WTC11 (cell line): ENCODE results near the gene EMC9. TPM values are rescaled to one million over a fixed set of nuclear protein-coding genes. Genes with fewer than 3 reads are reported as not detected.

Experiments used
- ATAC-seq: fragments of 200-7000 bp; cut with Tn5 transposase; 2 replicates; pipeline ENCODE4 v1.10.0; 2021; ENCODE audit warnings: mild to moderate bottlenecking, moderate library complexity
- CTCF ChIA-PET: fragments of 300-600 bp; sonication (Branson Sonifier 250); formaldehyde crosslinking; loops from one replicate; lab custom pipeline; 2021; ENCODE audit warnings: antibody characterized with exemption; lab: Charles Lee
- POLR2A ChIA-PET: fragments of 350-600 bp; sonication (Branson Sonifier 250); formaldehyde crosslinking; loops from one replicate; lab custom pipeline; 2021; ENCODE audit warnings: antibody characterized with exemption; lab: Charles Lee
- DNase-seq: peaks from one replicate; pipeline ENCODE4 v3.0.0; 2021; ENCODE audit warnings: low spot score
- H3K27ac Mint-ChIP-seq: 2 replicates; pipeline ENCODE4 v1.8.0; 2021; ENCODE audit warnings: mixed read lengths
- H3K27me3 Mint-ChIP-seq: 2 replicates; pipeline ENCODE4 v1.8.0; 2021; ENCODE audit warnings: low read depth, mild to moderate bottlenecking, moderate library complexity, mixed read lengths
- H3K36me3 Mint-ChIP-seq: 2 replicates; pipeline ENCODE4 v1.8.0; 2021; ENCODE audit warnings: mixed read lengths
- H3K4me1 Mint-ChIP-seq: 2 replicates; pipeline ENCODE4 v1.8.0; 2022; ENCODE audit warnings: mixed read lengths
- H3K4me3 Mint-ChIP-seq: 2 replicates; pipeline ENCODE4 v1.8.0; 2021; ENCODE audit warnings: mild to moderate bottlenecking, moderate library complexity, mixed read lengths
- H3K9me3 Mint-ChIP-seq: 2 replicates; pipeline ENCODE4 v1.8.0; 2021; ENCODE audit warnings: mixed read lengths
- GTF2I ChIP-seq: fragments of 250-450 bp; sonication (Bioruptor Pico); conservative IDR thresholded peaks from 2 replicates; pipeline ENCODE4 v1.4.0; 2021; ENCODE audit warnings: mild to moderate bottlenecking
- MXD4 ChIP-seq: fragments of 250-450 bp; sonication (Bioruptor Pico); IDR thresholded peaks from 2 replicates; pipeline ENCODE4 v1.8.0; 2021; ENCODE audit warnings: mild to moderate bottlenecking, moderate library complexity, borderline replicate concordance
- RORB ChIP-seq: fragments of 250-450 bp; sonication (Bioruptor Pico); IDR thresholded peaks from 2 replicates; pipeline ENCODE4 v1.9.0; 2021; ENCODE audit warnings: mild to moderate bottlenecking
- SMAD3 ChIP-seq: sonication (generic); formaldehyde crosslinking; IDR thresholded peaks from 2 replicates; pipeline ENCODE4 v1.8.0; 2022; ENCODE audit warnings: missing genetic modification reagents, mild to moderate bottlenecking, borderline replicate concordance
- USF2 ChIP-seq: sonication (generic); formaldehyde crosslinking; IDR thresholded peaks from 2 replicates; pipeline ENCODE4 v1.8.1; 2023; ENCODE audit warnings: mild to moderate bottlenecking, missing genetic modification reagents, moderate library complexity
- ZNF232 ChIP-seq: sonication (generic); formaldehyde crosslinking; IDR thresholded peaks from 2 replicates; pipeline ENCODE4 v1.8.0; 2022; ENCODE audit warnings: mild to moderate bottlenecking, missing genetic modification reagents
- ZNF317 ChIP-seq: sonication (generic); formaldehyde crosslinking; IDR thresholded peaks from 2 replicates; pipeline ENCODE4 v1.8.1; 2023; ENCODE audit warnings: low read depth, mild to moderate bottlenecking, moderate library complexity, missing genetic modification reagents, borderline replicate concordance
- ZNF425 ChIP-seq: fragments of 250-450 bp; sonication (Bioruptor Pico); conservative IDR thresholded peaks from 2 replicates; pipeline ENCODE4 v1.9.0; 2021; ENCODE audit warnings: mild to moderate bottlenecking
- total RNA-seq: library from RNA; stranded (reverse); gene quantifications from 3 replicates; pipeline ENCODE4 v1.2.3, GENCODE V29; 2021
- TF ChIP-seq, protein P1 (sequence below): sonication (generic); formaldehyde crosslinking; conservative IDR thresholded peaks from 2 replicates; pipeline ENCODE4 v1.8.1; 2023; ENCODE audit warnings: mild to moderate bottlenecking, low read depth, missing genetic modification reagents, moderate library complexity
- TF ChIP-seq, protein P2 (sequence below): fragments of 250-450 bp; sonication (Bioruptor Pico); IDR thresholded peaks from 2 replicates; pipeline ENCODE4 v1.9.0; 2021; ENCODE audit warnings: moderate library complexity, mild to moderate bottlenecking, inconsistent platforms, borderline replicate concordance
- TF ChIP-seq, protein P3 (sequence below): fragments of 250-450 bp; sonication (Bioruptor Pico); IDR thresholded peaks from 2 replicates; pipeline ENCODE4 v1.9.0; 2021; ENCODE audit warnings: mild to moderate bottlenecking, borderline replicate concordance
- TF ChIP-seq, protein P4 (sequence below): sonication (generic); formaldehyde crosslinking; IDR thresholded peaks from 2 replicates; pipeline ENCODE4 v1.8.1; 2023; ENCODE audit warnings: mild to moderate bottlenecking, missing genetic modification reagents, moderate library complexity
- TF ChIP-seq, protein P5 (sequence below): sonication (generic); formaldehyde crosslinking; IDR thresholded peaks from 2 replicates; pipeline ENCODE4 v1.8.1; 2022; ENCODE audit warnings: mild to moderate bottlenecking, missing genetic modification reagents, moderate library complexity, borderline replicate concordance

The EMC9 gene
- total RNA-seq, 1 experiment from 2014 or later: 44.4 TPM

GRCh38 chr14:24127673-24128072, 13.7 kb downstream of the EMC9 start:
- ATAC-seq (no peak), DNase-seq (no peak)
- peaks cover 8% of the 10 kb centered on the region; the same call in 1 of the 2 replicates for H3K36me3 Mint-ChIP-seq
- no peaks in the 10 kb centered on the region for H3K27me3 Mint-ChIP-seq
- peaks cover 4% of the 10 kb centered on the region for H3K4me1 Mint-ChIP-seq
- TF ChIP-seq, protein P1, sequence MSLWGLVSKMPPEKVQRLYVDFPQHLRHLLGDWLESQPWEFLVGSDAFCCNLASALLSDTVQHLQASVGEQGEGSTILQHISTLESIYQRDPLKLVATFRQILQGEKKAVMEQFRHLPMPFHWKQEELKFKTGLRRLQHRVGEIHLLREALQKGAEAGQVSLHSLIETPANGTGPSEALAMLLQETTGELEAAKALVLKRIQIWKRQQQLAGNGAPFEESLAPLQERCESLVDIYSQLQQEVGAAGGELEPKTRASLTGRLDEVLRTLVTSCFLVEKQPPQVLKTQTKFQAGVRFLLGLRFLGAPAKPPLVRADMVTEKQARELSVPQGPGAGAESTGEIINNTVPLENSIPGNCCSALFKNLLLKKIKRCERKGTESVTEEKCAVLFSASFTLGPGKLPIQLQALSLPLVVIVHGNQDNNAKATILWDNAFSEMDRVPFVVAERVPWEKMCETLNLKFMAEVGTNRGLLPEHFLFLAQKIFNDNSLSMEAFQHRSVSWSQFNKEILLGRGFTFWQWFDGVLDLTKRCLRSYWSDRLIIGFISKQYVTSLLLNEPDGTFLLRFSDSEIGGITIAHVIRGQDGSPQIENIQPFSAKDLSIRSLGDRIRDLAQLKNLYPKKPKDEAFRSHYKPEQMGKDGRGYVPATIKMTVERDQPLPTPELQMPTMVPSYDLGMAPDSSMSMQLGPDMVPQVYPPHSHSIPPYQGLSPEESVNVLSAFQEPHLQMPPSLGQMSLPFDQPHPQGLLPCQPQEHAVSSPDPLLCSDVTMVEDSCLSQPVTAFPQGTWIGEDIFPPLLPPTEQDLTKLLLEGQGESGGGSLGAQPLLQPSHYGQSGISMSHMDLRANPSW: no peak
- no peak for TF ChIP-seq RORB (CRISPR knock-in tag)
- TF ChIP-seq, protein P2, sequence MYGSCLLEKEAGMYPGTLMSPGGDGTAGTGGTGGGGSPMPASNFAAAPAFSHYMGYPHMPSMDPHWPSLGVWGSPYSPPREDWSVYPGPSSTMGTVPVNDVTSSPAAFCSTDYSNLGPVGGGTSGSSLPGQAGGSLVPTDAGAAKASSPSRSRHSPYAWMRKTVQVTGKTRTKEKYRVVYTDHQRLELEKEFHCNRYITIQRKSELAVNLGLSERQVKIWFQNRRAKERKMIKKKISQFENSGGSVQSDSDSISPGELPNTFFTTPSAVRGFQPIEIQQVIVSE (CRISPR knock-in tag): no peak
- ChIA-PET POLR2A (interaction anchor here (0.7 to 1.8 kb wide), 4 partner anchors 8 to 143 kb away, joined by 3 to 6 read pairs (median 3); partner anchors contain the start of genes DCAF11, IRF9, NRL and PSME1), CTCF (interaction anchor here (0.6 to 1.6 kb wide), 4 partner anchors 8 to 649 kb away, joined by 3 to 4 read pairs (median 4); partner anchors contain the start of genes IRF9 and PSME1)
- no peak overlapping the region for H3K27ac Mint-ChIP-seq
- no peaks in the 10 kb centered on the region for H3K9me3 Mint-ChIP-seq
- H3K4me3 Mint-ChIP-seq: no peak overlapping the region

- H3K4me3 Mint-ChIP-seq: no peak overlapping the region
- no peak for TF ChIP-seq ZNF317 (CRISPR knock-in tag)
- no peak for TF ChIP-seq ZNF425 (CRISPR knock-in tag)
- TF ChIP-seq GTF2I (CRISPR knock-in tag): no peak
- TF ChIP-seq SMAD3 (CRISPR knock-in tag): no peak
- TF ChIP-seq, protein P3, sequence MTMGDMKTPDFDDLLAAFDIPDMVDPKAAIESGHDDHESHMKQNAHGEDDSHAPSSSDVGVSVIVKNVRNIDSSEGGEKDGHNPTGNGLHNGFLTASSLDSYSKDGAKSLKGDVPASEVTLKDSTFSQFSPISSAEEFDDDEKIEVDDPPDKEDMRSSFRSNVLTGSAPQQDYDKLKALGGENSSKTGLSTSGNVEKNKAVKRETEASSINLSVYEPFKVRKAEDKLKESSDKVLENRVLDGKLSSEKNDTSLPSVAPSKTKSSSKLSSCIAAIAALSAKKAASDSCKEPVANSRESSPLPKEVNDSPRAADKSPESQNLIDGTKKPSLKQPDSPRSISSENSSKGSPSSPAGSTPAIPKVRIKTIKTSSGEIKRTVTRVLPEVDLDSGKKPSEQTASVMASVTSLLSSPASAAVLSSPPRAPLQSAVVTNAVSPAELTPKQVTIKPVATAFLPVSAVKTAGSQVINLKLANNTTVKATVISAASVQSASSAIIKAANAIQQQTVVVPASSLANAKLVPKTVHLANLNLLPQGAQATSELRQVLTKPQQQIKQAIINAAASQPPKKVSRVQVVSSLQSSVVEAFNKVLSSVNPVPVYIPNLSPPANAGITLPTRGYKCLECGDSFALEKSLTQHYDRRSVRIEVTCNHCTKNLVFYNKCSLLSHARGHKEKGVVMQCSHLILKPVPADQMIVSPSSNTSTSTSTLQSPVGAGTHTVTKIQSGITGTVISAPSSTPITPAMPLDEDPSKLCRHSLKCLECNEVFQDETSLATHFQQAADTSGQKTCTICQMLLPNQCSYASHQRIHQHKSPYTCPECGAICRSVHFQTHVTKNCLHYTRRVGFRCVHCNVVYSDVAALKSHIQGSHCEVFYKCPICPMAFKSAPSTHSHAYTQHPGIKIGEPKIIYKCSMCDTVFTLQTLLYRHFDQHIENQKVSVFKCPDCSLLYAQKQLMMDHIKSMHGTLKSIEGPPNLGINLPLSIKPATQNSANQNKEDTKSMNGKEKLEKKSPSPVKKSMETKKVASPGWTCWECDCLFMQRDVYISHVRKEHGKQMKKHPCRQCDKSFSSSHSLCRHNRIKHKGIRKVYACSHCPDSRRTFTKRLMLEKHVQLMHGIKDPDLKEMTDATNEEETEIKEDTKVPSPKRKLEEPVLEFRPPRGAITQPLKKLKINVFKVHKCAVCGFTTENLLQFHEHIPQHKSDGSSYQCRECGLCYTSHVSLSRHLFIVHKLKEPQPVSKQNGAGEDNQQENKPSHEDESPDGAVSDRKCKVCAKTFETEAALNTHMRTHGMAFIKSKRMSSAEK (CRISPR knock-in tag): no peak
- no peak for TF ChIP-seq ZNF232 (CRISPR knock-in tag)
- no peak for TF ChIP-seq USF2 (CRISPR knock-in tag)
- TF ChIP-seq, protein P1: no peak
- TF ChIP-seq, protein P4, sequence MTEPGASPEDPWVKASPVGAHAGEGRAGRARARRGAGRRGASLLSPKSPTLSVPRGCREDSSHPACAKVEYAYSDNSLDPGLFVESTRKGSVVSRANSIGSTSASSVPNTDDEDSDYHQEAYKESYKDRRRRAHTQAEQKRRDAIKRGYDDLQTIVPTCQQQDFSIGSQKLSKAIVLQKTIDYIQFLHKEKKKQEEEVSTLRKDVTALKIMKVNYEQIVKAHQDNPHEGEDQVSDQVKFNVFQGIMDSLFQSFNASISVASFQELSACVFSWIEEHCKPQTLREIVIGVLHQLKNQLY (CRISPR knock-in tag): no peak
- TF ChIP-seq, protein P5, sequence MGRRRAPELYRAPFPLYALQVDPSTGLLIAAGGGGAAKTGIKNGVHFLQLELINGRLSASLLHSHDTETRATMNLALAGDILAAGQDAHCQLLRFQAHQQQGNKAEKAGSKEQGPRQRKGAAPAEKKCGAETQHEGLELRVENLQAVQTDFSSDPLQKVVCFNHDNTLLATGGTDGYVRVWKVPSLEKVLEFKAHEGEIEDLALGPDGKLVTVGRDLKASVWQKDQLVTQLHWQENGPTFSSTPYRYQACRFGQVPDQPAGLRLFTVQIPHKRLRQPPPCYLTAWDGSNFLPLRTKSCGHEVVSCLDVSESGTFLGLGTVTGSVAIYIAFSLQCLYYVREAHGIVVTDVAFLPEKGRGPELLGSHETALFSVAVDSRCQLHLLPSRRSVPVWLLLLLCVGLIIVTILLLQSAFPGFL: no peak
- no peak for TF ChIP-seq MXD4 (CRISPR knock-in tag)
- H3K27me3 Mint-ChIP-seq: no peaks in the 10 kb centered on the region
- ChIA-PET POLR2A (interaction anchor here (0.7 to 1.8 kb wide), 4 partner anchors 9 to 144 kb away, joined by 3 to 6 read pairs (median 3); partner anchors contain the start of genes DCAF11, IRF9, NRL and PSME1), CTCF (interaction anchor here (0.6 to 1.5 kb wide), 7 partner anchors 9 to 648 kb away, joined by 3 to 6 read pairs (median 4); partner anchors contain the start of genes IRF9 and PSME1)
- H3K27ac Mint-ChIP-seq: no peak overlapping the region
- H3K4me1 Mint-ChIP-seq: peaks cover 3% of the 10 kb centered on the region
- H3K36me3 Mint-ChIP-seq: peaks cover 10% of the 10 kb centered on the region; the same call in 1 of the 2 replicates
- ATAC-seq (no peak), DNase-seq (no peak)
- no peaks in the 10 kb centered on the region for H3K9me3 Mint-ChIP-seq
These were observed 14.5 kb downstream of the EMC9 start for GRCh38 chr14:24126939-24127338.
